ENCODE data around the gene DNAJC1. TPM values are rescaled to one million over a fixed set of nuclear protein-coding genes. Genes with fewer than 3 reads are reported as not detected.

DNAJC1 gene
- total RNA-seq, 2 donors from 2014 or later: 28.9 to 56.9 TPM

DNA sequence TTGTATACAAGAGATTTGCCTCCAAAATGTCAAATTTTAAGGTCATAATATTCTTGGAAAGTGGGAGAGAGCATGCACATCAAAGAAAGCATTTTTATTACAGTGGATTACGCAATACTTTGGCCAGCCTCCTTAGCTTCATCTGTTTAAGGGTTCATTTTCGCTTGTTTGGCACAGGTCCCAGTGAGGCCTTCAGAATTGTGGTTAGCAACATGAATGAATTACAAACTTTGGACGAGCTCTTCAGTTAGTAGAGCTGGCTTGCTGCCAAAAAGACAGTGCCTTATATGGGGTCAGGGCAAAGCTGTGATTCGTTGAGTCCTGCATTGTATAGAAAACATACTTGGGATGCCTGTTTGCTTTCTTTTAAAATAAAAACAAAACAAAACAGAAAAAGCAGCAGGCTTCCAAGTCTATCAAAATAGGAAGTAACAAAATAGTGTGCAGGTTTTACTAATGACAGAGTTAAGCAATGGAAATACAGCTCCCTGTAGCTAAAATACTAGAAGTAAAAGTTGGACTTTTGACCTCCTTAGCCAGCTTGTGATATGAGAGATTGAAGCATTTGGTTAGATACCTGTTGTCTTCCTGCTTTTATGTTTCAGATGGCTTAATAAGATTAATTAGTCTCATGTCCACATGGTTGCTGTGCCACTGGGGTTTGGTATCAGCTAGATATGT lies 278.7 kb downstream of the DNAJC1 start:
- peak; percentile 93 for DNase-seq (ENCODE audit: low spot score)
- Histone ChIP-seq H3K27me3 (no peaks in the 10 kb centered on the region), H3K36me3 (no peaks in the 10 kb centered on the region), H3K9me3 (no peaks in the 10 kb centered on the region), H3K27ac (no peak overlapping the region), H3K4me1 (peaks cover 0 to 18% of the 10 kb centered on the region in 2 donors), H3K4me3 (no peak overlapping the region)
- TF ChIP-seq, protein P1, sequence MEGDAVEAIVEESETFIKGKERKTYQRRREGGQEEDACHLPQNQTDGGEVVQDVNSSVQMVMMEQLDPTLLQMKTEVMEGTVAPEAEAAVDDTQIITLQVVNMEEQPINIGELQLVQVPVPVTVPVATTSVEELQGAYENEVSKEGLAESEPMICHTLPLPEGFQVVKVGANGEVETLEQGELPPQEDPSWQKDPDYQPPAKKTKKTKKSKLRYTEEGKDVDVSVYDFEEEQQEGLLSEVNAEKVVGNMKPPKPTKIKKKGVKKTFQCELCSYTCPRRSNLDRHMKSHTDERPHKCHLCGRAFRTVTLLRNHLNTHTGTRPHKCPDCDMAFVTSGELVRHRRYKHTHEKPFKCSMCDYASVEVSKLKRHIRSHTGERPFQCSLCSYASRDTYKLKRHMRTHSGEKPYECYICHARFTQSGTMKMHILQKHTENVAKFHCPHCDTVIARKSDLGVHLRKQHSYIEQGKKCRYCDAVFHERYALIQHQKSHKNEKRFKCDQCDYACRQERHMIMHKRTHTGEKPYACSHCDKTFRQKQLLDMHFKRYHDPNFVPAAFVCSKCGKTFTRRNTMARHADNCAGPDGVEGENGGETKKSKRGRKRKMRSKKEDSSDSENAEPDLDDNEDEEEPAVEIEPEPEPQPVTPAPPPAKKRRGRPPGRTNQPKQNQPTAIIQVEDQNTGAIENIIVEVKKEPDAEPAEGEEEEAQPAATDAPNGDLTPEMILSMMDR (IDR thresholded peaks at IDR 0.05): no peak

DNA sequence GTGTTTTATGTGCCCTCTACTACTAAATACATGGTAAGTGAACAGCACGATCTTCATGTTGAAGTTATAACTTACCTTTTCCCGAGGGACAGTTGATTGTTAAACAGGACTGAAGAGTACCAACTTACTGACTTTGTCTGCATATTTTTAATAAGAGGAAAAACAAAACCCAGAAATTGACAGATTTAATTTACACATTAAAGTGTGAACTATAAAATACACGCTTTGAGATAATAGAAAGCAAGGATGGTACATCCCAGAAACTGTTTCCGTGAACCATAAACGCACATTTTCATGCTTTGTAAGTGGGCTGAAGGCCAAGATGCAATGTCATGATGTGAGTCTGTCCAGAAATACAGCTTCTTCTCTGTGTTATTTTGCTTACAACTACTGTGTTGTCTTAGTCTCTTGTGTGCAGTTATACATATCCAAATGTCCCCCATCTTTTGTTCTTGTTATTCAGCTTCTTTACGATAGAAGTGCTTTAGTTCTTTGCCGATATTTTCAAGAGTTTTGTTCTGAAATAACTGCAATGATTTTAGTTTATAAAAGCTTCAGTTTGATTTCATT lies 279.4 kb downstream of the DNAJC1 start:
- Histone ChIP-seq H3K27me3 (no peaks in the 10 kb centered on the region), H3K9me3 (no peaks in the 10 kb centered on the region), H3K4me1 (peaks cover 0 to 18% of the 10 kb centered on the region in 2 donors), H3K4me3 (no peak overlapping the region), H3K27ac (no peak overlapping the region), H3K36me3 (no peaks in the 10 kb centered on the region)
- TF ChIP-seq, protein P1 (IDR thresholded peaks at IDR 0.05): no peak
- DNase-seq (ENCODE audit: low spot score): no peak

DNA sequence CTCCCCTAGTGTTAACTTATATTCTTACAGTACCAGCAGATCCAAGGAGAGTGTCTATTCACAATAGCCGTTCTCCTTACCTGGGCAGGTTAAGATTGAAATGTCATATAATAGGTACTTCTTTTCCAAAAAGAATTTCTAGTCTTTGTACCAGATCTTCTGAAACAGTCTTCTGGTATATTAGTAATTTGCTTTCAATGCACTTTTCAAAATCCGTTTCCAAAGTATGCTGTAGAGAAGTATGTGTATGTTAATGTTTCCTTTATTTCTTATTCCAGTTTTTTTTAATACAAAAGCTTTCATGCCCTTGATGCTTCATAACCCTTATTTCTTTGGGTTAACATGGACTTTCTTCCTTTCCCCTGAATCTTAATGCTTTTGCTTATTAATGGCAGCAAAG lies 281.3 kb downstream of the DNAJC1 start:
- peaks cover 0 to 18% of the 10 kb centered on the region in 2 donors for H3K4me1 ChIP-seq
- no peak overlapping the region for H3K4me3 ChIP-seq
- H3K9me3 ChIP-seq: no peaks in the 10 kb centered on the region
- DNase-seq (ENCODE audit: low spot score): no peak
- H3K36me3 ChIP-seq: no peaks in the 10 kb centered on the region
- no peaks in the 10 kb centered on the region for H3K27me3 ChIP-seq
- H3K27ac ChIP-seq: no peak overlapping the region
- TF ChIP-seq, protein P1 (IDR thresholded peaks at IDR 0.05): no peak

DNA sequence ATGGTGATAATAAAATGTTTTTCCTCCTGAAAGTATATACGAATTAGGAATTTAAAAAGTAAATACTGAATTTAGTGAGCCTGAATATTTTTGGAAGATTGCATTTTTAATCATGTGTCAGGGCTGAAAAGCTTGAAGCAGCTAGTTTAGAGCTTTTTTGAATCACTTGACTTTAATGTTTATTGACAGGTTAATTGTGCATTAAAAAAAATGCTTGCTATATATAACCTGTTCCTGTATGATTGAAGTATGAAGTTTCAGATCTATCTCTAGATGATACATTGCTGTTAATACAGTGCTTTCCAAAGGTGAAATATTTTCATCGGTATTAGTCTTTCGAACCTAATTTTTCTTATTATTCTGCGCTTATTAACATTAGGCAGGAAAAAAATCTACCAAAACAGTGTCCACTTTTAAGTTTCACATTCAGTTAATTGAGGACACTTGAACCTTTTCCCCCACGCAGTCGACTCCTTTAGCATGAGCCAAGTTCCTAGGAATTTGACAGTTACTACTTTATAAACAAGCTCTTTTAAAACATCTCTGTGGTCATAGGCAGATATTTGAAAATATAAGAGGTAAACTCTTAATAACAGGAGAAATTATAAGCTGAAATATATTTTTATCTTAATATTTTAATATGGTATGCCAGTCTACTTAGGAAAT lies 282.4 kb downstream of the DNAJC1 start:
- Histone ChIP-seq H3K27me3 (no peaks in the 10 kb centered on the region), H3K36me3 (no peaks in the 10 kb centered on the region), H3K4me3 (no peak overlapping the region), H3K4me1 (peaks cover 0 to 18% of the 10 kb centered on the region in 2 donors), H3K27ac (no peak overlapping the region), H3K9me3 (no peaks in the 10 kb centered on the region)
- TF ChIP-seq, protein P1 (IDR thresholded peaks at IDR 0.05): no peak
- no peak for DNase-seq (ENCODE audit: low spot score)

DNA sequence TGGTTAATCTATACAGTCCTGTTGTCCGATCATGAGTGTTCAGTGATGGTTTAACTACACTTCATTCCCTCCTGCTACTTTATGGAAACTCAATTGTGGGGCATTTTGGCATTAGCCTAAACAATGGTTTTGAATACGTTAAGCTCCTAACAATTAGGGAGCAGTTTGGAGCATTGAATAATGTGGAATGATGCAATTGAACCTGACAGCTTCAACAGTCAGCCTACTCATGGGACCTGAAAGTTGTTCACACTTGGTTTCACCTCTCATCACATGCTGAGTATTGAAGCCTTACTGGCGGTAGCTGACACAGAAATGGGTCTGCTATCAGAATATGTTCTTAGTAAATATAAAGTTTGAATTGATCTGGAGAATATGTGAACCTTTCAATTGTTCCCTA lies 283.4 kb downstream of the DNAJC1 start:
- H3K9me3 ChIP-seq: no peaks in the 10 kb centered on the region

More for the DNA sequence above, 283.4 kb downstream of the DNAJC1 start:
- DNase-seq (ENCODE audit: low spot score): no peak
- H3K27ac ChIP-seq: no peak overlapping the region
- H3K4me1 ChIP-seq: peaks cover 0 to 22% of the 10 kb centered on the region in 2 donors
- H3K4me3 ChIP-seq: no peak overlapping the region
- H3K36me3 ChIP-seq: no peaks in the 10 kb centered on the region
- H3K27me3 ChIP-seq: no peaks in the 10 kb centered on the region
- TF ChIP-seq, protein P1 (IDR thresholded peaks at IDR 0.05): no peak

Measured in right atrium auricular region (tissue), 2 donors.